Upper lobe of left lung (tissue), 4 donors: ENCODE measurements around the gene GABPB1.

Source experiments
- POLR2AphosphoS5 ChIP-seq, 2 donors: sonication (generic); formaldehyde crosslinking; IDR thresholded peaks; one replicate each; pipeline ENCODE4 v1.5.1; 2017; ENCODE audit warnings: antibody characterized with exemption in 2 of 2
- TF ChIP-seq, protein P1 (sequence below), 6 experiments: fragments of 450-650 bp in 4 of 6; fragments of 200-600 bp in 2 of 6; sonication (generic) in 2 of 6; IDR thresholded peaks; one replicate each; pipeline ENCODE4 v1.5.1; 2016 to 2019; ENCODE audit warnings: antibody characterized with exemption in 6 of 6

DNA sequence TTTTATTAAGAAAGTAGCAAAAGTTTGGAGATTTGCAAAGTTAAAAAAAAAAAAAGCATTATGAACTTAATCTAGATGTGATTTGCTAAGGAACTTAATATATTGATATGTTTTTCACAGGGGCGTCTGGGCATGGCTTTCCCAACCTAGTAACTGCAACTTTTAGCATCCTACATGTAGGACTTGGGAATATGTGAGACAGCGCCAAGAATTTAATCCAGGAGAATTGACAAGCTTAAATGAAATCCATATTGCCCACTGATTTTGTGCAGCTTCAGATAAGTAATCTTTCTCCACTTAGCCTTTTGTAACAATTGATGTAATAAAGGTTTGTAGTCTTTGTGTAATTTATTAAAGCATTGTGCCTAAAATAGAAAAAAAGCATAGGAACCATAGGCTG is 982 bp upstream of the GABPB1 start:
- TF ChIP-seq, protein P1, sequence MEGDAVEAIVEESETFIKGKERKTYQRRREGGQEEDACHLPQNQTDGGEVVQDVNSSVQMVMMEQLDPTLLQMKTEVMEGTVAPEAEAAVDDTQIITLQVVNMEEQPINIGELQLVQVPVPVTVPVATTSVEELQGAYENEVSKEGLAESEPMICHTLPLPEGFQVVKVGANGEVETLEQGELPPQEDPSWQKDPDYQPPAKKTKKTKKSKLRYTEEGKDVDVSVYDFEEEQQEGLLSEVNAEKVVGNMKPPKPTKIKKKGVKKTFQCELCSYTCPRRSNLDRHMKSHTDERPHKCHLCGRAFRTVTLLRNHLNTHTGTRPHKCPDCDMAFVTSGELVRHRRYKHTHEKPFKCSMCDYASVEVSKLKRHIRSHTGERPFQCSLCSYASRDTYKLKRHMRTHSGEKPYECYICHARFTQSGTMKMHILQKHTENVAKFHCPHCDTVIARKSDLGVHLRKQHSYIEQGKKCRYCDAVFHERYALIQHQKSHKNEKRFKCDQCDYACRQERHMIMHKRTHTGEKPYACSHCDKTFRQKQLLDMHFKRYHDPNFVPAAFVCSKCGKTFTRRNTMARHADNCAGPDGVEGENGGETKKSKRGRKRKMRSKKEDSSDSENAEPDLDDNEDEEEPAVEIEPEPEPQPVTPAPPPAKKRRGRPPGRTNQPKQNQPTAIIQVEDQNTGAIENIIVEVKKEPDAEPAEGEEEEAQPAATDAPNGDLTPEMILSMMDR (IDR thresholded peaks at IDR 0.05) = no peak
- TF ChIP-seq POLR2AphosphoS5 (IDR thresholded peaks at IDR 0.05) = no peak
